HFFc6 (cell line): ENCODE results near the gene GIGYF2. TPM values are rescaled to one million over a fixed set of nuclear protein-coding genes. Genes with fewer than 3 reads are reported as not detected.

Experiments used
- DNase-seq: peaks from one replicate; pipeline ENCODE4 v3.0.0-alpha.2; 2018
- H3K27ac Mint-ChIP-seq: 2 replicates; pipeline ENCODE4 v1.8.0; 2020; ENCODE audit warnings: mild to moderate bottlenecking, mixed read lengths
- H3K27me3 Mint-ChIP-seq: 2 replicates; pipeline ENCODE4 v1.8.0; 2021; ENCODE audit warnings: mild to moderate bottlenecking, moderate library complexity, mixed read lengths; ENCODE audit not compliant: insufficient read depth
- H3K36me3 Mint-ChIP-seq: 2 replicates; pipeline ENCODE4 v1.8.0; 2021; ENCODE audit warnings: low read depth, mixed read lengths
- H3K4me1 Mint-ChIP-seq: 2 replicates; pipeline ENCODE4 v1.8.0; 2020; ENCODE audit warnings: low read depth, mixed read lengths
- H3K4me3 Mint-ChIP-seq: 2 replicates; pipeline ENCODE4 v1.8.0; 2020; ENCODE audit warnings: mild to moderate bottlenecking, moderate library complexity, mixed read lengths
- H3K9me3 Mint-ChIP-seq: 2 replicates; pipeline ENCODE4 v1.8.0; 2020; ENCODE audit warnings: mild to moderate bottlenecking, mixed read lengths
- total RNA-seq, 6 experiments: library from RNA; stranded (reverse); fragmentation: NEBNext Ultra II Directional; extraction: Animal tissue kit (Norgen Biotek cat#: 25700); gene quantifications; 2 replicates in 1 of 6; 3 replicates in 5 of 6; pipeline ENCODE4 v1.2.3, GENCODE V29; 2021
- TF ChIP-seq, protein P1 (sequence below): fragments of 200-600 bp; sonication (generic); IDR thresholded peaks from 2 replicates; pipeline ENCODE4 v1.5.0; 2021; ENCODE audit warnings: antibody characterized with exemption, mild to moderate bottlenecking

The GIGYF2 gene
- total RNA-seq, 6 experiments from 2014 or later: 36.9 to 44.6 (median 42.3) TPM

DNA sequence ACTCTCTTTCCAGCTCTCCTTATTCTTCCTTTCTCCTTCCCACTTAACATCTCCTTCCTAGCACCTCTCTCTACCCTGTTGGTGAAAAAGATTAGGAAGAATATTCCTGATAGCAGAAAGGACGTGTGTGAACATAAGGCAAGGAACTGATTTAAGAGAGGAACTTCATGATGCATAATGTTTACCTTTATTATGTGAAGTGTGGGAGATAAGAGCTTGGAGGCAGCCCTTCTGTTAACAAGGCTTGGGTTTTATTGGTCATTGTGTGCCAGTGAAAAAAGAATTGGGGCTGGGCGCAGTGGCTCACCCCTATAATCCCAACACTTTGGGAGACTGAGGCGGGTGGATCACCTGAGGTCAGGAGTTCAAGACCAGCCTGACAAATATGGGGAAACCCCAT lies 44.8 kb downstream of the GIGYF2 start:
- peaks cover 7% of the 10 kb centered on the region for H3K36me3 Mint-ChIP-seq
- no peaks in the 10 kb centered on the region for H3K4me1 Mint-ChIP-seq
- TF ChIP-seq, protein P1, sequence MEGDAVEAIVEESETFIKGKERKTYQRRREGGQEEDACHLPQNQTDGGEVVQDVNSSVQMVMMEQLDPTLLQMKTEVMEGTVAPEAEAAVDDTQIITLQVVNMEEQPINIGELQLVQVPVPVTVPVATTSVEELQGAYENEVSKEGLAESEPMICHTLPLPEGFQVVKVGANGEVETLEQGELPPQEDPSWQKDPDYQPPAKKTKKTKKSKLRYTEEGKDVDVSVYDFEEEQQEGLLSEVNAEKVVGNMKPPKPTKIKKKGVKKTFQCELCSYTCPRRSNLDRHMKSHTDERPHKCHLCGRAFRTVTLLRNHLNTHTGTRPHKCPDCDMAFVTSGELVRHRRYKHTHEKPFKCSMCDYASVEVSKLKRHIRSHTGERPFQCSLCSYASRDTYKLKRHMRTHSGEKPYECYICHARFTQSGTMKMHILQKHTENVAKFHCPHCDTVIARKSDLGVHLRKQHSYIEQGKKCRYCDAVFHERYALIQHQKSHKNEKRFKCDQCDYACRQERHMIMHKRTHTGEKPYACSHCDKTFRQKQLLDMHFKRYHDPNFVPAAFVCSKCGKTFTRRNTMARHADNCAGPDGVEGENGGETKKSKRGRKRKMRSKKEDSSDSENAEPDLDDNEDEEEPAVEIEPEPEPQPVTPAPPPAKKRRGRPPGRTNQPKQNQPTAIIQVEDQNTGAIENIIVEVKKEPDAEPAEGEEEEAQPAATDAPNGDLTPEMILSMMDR: no peak
- H3K9me3 Mint-ChIP-seq: no peaks in the 10 kb centered on the region
- DNase-seq: no peak
- H3K27ac Mint-ChIP-seq: no peak overlapping the region
- H3K27me3 Mint-ChIP-seq: no peaks in the 10 kb centered on the region
- no peak overlapping the region for H3K4me3 Mint-ChIP-seq

DNA sequence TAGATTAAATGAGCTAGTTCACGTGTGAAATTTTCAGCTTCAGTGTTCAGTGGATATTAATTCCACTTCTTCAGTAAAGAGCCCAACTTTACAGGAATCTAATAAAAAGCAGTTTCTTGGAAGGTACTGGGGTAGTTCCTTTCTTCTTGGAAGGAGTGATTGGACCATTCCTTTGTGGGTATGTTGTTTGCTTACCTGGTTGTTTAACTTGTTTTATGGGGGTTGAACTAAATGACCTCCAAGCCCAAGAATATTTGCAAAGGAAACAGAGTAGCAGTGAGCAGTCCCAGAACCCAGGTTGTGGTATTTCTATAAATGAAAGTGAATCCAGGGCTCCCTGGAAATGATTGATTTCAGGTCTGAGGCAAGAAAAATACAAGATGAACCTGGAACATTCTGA lies 47.8 kb downstream of the GIGYF2 start:
- H3K4me3 Mint-ChIP-seq: no peak overlapping the region
- no peaks in the 10 kb centered on the region for H3K9me3 Mint-ChIP-seq
- no peaks in the 10 kb centered on the region for H3K4me1 Mint-ChIP-seq
- DNase-seq: no peak
- no peak overlapping the region for H3K27ac Mint-ChIP-seq
- no peaks in the 10 kb centered on the region for H3K27me3 Mint-ChIP-seq
- TF ChIP-seq, protein P1: no peak
- H3K36me3 Mint-ChIP-seq: peaks cover 7% of the 10 kb centered on the region

DNA sequence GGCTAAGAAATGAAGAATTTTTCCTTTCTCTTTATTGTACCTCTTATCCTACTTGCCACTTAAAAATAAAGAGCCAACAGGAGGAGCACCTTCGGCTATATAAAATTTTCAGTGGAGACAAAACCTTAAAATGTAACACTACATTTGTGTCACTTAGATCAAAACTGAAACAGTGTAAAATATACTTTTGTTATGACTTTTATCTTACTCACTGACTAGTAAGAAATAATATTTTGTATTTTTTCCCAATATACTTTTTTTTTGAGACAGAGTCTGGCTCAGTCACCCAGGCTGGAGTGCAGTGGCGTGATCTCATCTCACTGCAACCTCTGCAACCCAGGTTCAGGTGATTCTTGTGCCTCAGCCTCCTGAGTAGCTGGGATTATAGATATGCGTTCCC lies 50.9 kb downstream of the GIGYF2 start:
- DNase-seq: no peak
- Mint-ChIP-seq H3K4me1 (no peaks in the 10 kb centered on the region), H3K27ac (no peak overlapping the region), H3K36me3 (peaks cover 7% of the 10 kb centered on the region), H3K9me3 (no peaks in the 10 kb centered on the region), H3K4me3 (no peak overlapping the region), H3K27me3 (no peaks in the 10 kb centered on the region)
- TF ChIP-seq, protein P1: no peak

DNA sequence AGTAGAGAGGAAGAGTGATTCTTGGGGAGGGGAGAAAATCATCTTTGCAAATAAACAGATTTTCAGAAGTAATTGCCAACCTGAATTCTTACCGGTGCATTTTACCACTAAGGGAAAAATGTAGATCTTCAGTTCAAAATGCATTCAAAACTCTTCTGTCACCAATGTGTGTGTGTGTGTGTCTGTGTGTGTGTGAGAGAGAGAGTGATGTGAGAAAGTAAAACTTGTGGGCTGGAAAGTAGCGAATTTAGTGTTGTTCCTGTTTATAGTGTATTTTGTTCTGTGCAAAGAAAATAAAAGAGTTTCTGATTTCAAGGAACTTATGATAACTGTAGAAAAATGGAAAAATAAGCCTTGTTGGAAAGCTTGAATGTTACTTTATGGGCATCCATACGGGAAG lies 52.2 kb downstream of the GIGYF2 start:
- Mint-ChIP-seq H3K36me3 (peaks cover 7% of the 10 kb centered on the region), H3K27ac (no peak overlapping the region), H3K4me3 (no peak overlapping the region), H3K4me1 (no peaks in the 10 kb centered on the region), H3K9me3 (no peaks in the 10 kb centered on the region), H3K27me3 (no peaks in the 10 kb centered on the region)
- no peak for DNase-seq
- TF ChIP-seq, protein P1: no peak

DNA sequence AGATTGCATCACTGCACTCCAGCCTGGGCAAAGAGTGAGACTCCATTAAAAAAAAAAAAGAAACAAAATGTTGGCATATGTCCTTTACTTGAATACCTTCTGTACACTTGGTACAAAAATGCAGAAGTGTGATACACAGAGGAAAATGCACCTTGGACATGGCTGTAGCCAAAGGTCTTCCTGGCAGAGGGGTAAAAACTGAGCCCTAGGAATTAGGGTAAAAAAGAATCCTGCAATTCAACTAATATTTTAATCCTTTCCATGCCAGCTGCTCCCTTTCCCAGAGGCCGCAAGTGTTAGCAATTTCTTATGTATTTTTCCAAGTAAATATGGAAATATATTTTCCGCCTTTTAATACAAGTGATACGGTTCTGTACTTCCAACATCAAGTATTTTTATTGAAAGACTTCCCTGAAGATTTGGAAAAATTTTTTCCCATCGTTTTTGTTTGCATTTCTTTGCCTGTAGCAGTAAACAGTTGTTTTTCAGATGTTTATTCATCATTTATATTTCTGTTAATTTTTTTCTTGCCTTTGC lies 53.1 kb downstream of the GIGYF2 start:
- H3K36me3 Mint-ChIP-seq: peaks cover 7% of the 10 kb centered on the region
- no peaks in the 10 kb centered on the region for H3K9me3 Mint-ChIP-seq
- no peaks in the 10 kb centered on the region for H3K4me1 Mint-ChIP-seq
- no peak for DNase-seq
- TF ChIP-seq, protein P1: no peak
- H3K4me3 Mint-ChIP-seq: no peak overlapping the region
- no peaks in the 10 kb centered on the region for H3K27me3 Mint-ChIP-seq
- no peak overlapping the region for H3K27ac Mint-ChIP-seq

DNA sequence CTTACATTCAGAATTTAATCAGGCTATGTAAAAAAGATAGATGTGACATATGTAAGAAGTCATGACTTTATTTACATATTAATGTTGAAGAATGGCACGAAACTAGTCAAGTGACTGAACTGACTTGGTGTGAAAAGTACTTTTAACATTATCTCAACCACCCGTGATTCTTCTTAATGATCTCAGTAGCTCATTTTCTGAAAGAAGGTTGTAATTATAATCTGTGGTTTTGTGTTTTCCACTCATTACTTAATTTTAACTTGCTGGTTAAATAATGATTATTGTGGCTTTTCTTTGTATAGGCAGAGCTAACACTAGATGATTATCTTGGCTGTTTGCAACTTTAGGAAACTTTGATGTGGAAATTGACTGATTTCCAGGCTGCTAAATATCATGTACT lies 60.8 kb downstream of the GIGYF2 start:
- no peak for DNase-seq
- no peaks in the 10 kb centered on the region for H3K9me3 Mint-ChIP-seq
- H3K36me3 Mint-ChIP-seq: no peaks in the 10 kb centered on the region
- no peak overlapping the region for H3K4me3 Mint-ChIP-seq
- TF ChIP-seq, protein P1: no peak
- no peak overlapping the region for H3K27ac Mint-ChIP-seq
- no peaks in the 10 kb centered on the region for H3K4me1 Mint-ChIP-seq
- H3K27me3 Mint-ChIP-seq: no peaks in the 10 kb centered on the region
